A549 treated with RU486 at 1 μM for 4 hours (cell line): ENCODE results near the gene OR2A25. TPM values are rescaled to one million over a fixed set of nuclear protein-coding genes. Genes with fewer than 3 reads are reported as not detected.

ENCODE experiments used
- total RNA-seq: library from RNA; stranded (reverse); fragments of 200-300 nt; extraction: Qiagen RNA extraction; gene quantifications from 5 replicates; pipeline ENCODE4 v1.2.3, GENCODE V29; 2022; ENCODE audit warnings: low read depth

The OR2A25 gene
- not detected in 5 replicates for total RNA-seq

GRCh38 chr7:144069511-144069910, at the start of gene OR2A25:
Gene OR2A25, plus strand, starts transcription at chr7:144069811. Its CDS starts 4,409 bp downstream, at chr7:144074220.

GRCh38 chr7:144048648-144049047, 21.0 kb upstream of the OR2A25 start, which contains the start of gene OR2A5:
Gene OR2A5, plus strand, starts transcription at chr7:144048948. Its CDS starts 1,454 bp downstream, at chr7:144050402.

GRCh38 chr7:144085978-144086377, 16.4 kb downstream of the OR2A25 start, which contains the start of gene OR2A12:
Gene OR2A12, plus strand, starts transcription at chr7:144086278. Its CDS starts 8,830 bp downstream, at chr7:144095108.

DNA sequence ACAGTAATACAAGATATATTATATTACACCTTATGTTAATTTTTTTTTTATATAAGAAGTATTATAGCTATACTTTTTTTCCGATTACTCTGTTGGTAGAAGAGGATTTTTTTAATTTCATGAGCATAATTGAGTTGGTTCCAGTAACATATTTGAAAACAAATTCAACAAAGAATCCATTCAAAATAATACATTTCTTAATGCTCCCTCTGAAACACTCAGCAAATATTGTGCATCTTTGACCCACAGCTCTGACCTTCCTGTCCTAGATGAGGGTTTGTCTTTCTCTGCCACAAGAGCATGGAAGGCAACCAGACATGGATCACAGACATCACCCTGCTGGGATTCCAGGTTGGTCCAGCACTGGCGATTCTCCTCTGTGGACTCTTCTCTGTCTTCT, 39.7 kb downstream of the OR2A25 start, which contains the start of gene OR2A2:
TSS of gene OR2A2 (plus strand) at position 301 of the 400 bp plus-strand sequence. CDS start at position 301, 0 bp downstream.

DNA sequence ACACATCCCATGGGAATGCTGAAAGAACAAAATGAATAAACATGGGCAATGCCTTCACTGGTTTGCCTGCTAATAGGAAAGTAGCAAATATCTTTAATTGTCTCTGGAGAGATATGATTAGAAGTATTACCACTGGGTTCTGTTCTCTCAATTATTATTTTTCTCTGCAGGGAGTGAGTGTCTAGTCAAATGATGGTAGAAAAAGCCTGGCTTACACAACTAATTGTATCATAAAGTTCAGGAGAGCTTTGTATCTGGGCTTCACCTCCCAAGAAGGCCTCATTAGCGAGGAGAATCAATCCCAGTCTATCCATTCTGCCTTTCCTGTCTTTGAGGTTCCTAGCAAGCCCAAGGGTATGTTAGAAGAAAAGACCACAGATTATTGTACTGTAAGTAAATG, 53.3 kb downstream of the OR2A25 start, which contains the start of gene OR2A14:
TSS of gene OR2A14 (plus strand) at position 301 of the 400 bp plus-strand sequence. CDS start 5,937 bp downstream, outside the sequence.

Other genes with a start within 250 kb of the OR2A25 start
- gene TCAF1, start 167.6 kb upstream of the OR2A25 start, total RNA-seq: 12.6 to 20.3 TPM (median 19.5 TPM) in 5 replicates
- gene OR2F2, start 134.6 kb upstream of the OR2A25 start, total RNA-seq: not detected in 5 replicates
- gene OR2F1, start 115.0 kb upstream of the OR2A25 start, total RNA-seq: not detected in 5 replicates
- gene OR6B1, start 69.5 kb upstream of the OR2A25 start, total RNA-seq: not detected in 5 replicates
- not detected in 5 replicates for gene OR2A5, start 20.9 kb upstream of the OR2A25 start, total RNA-seq
- gene OR2A12, start 16.5 kb downstream of the OR2A25 start, total RNA-seq: not detected in 5 replicates
- not detected in 5 replicates for gene OR2A2, start 39.8 kb downstream of the OR2A25 start, total RNA-seq
- gene OR2A14, start 53.4 kb downstream of the OR2A25 start, total RNA-seq: not detected in 5 replicates
- gene CTAGE4, start 113.7 kb downstream of the OR2A25 start, total RNA-seq: 0.05 TPM in 1 of 5 replicates, not detected in the others
- gene ARHGEF35, start 126.0 kb downstream of the OR2A25 start, total RNA-seq: 0.22 to 0.59 TPM (median 0.26 TPM) in 5 replicates
- not detected in 5 replicates for gene OR2A42, start 169.8 kb downstream of the OR2A25 start, total RNA-seq
- gene OR2A7, start 195.0 kb downstream of the OR2A25 start, total RNA-seq: not detected in 5 replicates
- gene CTAGE8, start 199.5 kb downstream of the OR2A25 start, total RNA-seq: 0.12 TPM in 1 of 5 replicates, not detected in the others
- not detected in 5 replicates for gene OR2A1, start 242.6 kb downstream of the OR2A25 start, total RNA-seq